Non-pigmented ciliary epithelial cell (primary cell): ENCODE results near the gene PDZRN3.

ENCODE experiments used
- DNase-seq: peaks from one replicate; pipeline ENCODE4 v3.0.0-alpha.2; 2010; ENCODE audit warnings: low read depth

The PDZRN3 gene

DNA sequence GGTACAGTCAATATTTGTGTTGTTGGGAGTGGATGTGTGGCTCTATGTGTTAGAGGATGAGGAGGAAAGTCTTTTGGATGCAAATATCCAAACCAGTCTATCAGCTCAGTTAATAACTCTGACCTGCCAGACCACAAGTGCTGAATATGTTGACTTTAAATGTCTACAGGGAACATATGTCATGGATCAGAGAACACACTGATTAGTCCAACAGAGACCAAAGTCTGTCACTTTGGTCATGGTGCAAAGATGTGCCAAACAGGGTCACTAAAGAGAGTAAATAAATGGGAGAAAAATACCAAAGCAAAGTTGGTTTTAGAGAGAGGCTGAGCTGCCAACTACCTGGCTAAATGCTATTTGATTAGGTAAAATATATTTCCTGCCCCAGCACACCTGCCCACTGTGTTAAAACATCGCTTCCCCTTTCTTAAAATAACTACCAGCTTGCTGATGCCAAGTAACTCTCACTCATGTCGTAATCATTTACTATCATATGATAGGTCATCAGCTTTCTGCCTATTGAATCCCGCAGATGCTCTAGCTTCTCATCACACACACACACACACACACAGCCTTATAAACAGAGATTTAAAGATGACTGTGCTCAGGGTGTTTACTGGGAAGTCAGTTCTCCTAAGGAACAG, 173.3 kb downstream of the PDZRN3 start:
- DNase-seq: no peak

DNA sequence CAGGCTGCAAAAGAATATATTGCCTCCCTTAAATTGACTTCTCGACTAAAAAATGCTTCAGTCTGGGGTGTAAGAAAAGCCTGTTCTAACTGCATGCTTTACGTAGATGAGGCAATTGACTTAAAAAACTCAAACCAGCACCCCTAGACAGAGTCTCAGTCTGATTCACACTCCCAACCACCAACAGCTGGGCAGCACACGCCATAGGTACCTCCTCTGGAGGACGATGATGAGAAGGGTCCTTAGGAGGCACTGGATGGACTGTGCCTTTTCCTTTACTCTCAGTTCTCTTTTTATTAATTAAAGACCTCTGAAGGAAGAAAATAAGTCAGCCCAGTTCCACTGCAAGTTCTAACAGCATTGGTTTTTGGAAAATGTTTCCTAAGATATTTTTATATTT, 175.0 kb downstream of the PDZRN3 start:
- no peak for DNase-seq

DNA sequence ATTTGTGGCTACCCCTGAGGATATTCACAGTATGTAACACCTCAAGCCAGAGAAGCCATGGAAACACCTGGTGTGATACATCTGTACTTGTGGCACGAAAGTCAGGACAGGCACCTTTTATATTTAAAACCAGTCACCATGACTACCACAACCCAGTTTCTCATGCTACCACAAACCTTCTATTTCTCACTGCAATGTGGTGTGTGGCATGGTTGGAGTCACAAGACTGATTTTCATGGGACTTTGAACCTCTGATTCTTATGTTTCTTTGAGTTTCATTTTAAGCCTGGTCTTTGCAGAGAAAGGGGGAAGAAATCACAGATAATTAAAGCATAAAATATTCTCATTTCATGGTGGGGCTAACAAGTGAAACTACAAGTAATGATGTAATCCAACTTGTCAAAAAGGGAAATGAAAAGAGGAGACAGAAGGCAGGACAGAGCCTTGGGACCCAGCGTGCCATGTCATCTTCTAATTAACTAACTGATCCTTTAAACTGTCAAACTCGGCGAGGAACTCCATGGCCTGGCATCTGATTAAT, 175.9 kb downstream of the PDZRN3 start:
- DNase-seq: no peak

DNA sequence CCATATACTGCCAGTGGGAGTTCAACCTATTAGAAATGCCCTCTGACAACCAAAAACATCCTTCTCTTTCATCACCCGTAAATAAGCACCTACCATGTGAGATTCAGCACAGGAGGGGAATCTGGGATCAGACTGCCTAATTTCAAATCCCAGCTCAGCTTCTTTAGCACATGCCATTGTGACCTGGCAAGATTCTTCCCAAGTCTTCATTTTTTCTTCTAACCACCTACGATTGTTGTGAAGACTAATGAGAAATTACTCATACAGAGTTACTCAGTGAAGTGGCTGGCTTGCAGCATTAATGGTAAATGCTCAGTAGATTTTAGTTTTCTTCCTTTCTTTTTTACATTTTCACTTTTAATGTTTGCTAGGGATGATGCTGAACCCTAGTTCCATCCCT, 176.7 kb downstream of the PDZRN3 start:
- no peak for DNase-seq

DNA sequence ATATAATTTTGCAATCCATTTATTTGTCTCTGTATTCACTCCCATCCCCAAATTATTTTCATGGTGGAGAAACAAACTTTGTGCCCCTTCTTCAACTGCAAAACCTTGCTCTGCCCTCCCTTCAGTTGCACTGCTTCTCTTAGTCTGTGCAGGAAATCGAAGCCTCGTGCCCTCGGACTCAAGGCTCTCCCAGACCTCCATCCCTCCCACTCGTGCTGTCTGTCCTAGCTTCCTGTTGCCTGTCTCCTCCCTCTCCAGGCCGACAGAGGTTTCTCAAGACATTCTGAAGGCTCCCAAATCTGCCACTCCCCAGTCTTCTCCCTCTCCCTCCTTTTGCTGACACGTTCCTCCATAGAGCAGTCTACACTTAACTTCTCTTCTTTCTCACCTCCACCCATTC, 177.6 kb downstream of the PDZRN3 start:
- DNase-seq: no peak

DNA sequence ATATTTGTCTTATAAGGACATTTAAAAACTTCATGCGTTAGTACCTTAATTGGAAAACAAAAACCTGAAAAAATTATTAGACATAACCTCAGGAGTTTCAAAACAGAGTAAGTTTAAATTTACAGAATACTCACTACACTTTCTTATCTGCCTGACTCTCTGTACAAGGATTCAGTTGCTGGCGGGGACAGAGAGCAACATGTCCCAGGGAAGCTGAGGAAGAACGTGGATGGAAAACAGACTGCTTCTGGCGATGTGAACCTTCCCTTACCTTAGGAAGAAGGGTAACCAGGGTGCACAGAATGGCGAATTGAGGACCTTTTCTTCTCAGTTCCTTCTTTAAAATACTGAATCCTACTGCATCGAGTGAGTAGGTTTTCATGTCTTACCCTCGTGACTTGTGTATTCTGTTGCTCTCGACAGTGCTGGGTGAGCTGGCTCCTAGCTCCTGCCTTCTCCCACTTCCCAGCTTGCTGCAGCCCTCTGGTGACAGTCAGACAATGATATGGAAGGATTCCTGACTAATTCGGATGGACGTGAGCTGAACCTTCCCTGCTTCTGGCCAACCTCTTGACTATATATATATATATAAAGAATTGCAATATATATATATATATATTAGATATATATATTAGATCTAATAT, 178.2 kb downstream of the PDZRN3 start:
- DNase-seq: no peak

DNA sequence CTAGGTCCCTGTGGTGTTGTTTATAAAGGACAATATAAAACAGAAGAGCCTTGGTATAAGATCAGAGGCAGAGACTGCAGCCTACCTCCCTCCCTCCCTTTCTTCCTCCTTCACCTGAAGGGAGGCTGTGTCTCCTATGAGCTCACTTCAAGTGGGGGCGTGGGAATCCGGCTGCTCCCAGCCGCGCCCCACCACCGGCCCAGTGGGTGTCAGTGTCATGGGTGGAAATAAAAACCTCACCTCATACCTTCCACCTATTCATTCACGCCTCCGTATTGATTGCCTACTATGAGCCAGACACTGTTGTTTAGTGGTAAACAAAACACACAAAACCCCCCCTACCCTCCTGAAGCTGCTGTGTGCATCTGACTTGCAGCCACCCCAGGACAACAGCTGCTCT, 181.9 kb downstream of the PDZRN3 start:
- DNase-seq: no peak

DNA sequence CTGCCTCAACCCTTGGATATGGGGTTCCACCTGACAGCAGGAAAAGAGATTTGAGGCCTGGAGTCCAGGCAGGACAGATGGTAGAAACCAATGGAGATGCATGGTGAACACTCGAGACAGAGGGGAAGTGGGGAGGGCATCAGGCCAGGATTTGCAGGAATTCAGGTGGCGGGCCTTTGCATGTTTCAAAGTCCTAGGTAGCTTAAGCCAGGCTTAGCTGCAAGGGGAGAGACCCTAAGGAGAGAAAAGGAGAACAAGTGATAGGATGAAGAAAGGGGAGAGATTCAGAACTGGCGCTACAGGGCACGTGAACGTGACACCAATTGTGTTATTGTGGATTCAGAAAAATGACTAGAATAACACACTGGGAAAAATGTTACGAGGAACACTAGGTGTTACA, 182.6 kb downstream of the PDZRN3 start:
- DNase-seq: no peak

DNA sequence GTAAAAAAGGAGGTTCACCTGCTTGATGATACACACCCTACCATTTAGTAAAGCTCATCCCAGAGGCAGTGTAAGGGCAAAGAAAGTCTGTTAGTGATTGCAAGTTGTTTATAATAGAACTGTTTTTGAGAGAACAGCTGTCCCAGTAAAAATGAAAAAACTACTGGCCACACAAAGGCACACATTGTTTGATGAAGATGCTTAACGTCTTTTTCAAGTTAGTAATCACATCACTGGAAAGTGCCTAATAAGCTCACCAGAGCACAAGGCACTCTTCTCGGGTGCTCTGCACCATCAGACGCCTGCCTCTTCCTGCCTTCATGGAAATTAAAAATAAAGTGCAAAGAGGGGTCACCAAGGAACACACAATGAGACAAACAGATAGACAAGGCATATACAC, 186.9 kb downstream of the PDZRN3 start:
- no peak for DNase-seq

DNA sequence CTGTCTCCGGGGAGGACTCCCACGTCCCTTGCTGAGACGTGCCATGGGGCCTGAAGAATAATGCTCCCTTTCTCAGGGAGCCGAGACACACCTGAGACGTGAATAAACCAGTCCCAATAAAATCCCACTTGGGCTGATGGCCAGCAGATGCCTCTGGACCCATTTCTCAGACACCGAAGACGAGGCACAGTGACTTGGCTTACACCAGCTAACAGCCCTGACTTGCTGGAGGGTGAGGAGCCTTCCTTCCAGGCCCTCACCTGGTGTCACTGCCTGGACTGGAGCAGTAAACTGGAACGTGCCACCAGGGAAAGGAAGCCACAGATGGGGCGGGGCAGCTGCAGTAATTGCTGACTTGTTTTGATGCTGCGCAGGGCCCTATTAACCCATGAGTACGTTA, 189.7 kb downstream of the PDZRN3 start:
- no peak for DNase-seq

DNA sequence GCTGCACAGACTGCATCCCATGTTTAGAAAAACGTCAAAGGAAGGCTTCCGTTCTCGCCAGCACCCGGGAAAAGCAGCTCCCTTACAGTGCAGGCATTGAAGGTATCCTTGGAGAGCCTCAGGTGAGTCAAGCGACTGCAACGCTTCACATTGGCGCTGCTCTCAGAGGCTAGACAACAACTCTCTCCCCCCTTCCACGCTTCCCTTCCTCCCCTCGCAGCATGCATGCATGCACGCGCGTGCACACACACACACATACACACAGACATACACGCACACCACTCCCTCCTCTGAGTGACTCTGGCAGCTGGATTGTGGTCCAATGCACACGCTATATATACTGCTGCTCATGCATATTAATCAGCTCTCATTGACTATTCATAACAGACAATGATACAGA, 191.1 kb downstream of the PDZRN3 start:
- no peak for DNase-seq

DNA sequence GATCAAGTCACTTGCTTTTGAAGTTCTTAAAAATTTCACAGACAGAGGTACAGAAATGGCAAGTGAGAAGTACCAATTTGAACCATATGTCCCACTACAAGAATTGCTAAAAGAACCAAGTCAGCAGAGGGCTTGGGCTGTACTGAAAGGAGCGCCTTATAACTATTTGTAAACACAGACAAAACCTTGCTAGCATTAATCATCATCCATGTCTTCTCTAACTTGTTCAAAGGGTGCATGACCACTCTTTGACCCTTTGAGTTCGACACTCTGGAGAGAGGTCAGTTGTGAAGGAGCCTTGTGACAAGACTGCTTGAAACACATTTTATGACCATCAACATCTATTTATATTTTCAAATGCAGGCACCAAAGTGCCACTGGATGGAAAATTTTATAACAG, 191.7 kb downstream of the PDZRN3 start:
- no peak for DNase-seq

DNA sequence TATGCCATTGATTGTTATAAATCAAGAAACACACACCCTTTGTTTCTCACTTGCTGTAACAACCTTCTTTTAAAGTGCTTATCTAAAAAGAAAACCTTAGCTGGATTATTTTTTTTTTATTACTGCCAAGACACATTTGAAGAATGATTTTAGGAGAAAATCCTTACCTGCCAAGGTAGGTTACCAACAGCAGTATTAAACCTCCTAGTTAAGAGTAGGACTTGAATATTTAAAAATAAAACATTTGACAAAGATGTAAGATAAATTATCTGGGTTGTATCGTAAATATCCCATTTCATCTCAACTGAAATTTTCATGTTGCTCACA, 192.1 kb downstream of the PDZRN3 start:
- no peak for DNase-seq

DNA sequence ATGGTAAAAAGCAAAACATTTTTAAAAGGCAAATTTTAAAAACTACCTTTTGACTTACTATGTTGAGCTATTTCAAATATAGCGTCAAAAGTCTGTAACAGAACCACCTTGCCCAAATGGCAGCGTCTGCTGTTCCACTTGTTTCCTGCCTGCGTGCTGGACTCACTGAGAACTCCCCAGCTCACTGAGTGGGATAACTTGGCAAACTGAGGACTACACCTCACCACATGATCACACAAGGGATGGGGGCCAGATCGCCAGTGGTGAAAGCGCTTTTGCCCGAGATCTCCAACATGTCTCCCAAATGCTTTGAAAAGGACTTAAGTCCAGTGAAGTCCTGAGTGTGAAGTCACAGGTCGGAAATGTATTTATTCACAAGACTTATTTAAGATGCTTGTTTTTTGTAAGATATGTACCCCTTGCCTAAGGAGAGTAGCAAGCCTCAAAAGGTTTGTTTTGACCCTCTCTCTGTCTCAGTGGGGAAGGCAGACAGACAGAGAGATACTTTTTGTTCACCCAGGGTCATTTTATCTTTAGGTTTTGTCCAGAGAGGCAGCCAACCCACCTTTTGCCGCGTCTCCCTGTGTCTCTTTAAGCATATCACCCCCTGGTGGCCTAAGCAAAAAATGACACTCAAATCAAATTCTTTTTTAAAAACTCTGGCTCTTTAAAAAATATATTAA, 192.6 kb downstream of the PDZRN3 start:
- peak; percentile 19 for DNase-seq

DNA sequence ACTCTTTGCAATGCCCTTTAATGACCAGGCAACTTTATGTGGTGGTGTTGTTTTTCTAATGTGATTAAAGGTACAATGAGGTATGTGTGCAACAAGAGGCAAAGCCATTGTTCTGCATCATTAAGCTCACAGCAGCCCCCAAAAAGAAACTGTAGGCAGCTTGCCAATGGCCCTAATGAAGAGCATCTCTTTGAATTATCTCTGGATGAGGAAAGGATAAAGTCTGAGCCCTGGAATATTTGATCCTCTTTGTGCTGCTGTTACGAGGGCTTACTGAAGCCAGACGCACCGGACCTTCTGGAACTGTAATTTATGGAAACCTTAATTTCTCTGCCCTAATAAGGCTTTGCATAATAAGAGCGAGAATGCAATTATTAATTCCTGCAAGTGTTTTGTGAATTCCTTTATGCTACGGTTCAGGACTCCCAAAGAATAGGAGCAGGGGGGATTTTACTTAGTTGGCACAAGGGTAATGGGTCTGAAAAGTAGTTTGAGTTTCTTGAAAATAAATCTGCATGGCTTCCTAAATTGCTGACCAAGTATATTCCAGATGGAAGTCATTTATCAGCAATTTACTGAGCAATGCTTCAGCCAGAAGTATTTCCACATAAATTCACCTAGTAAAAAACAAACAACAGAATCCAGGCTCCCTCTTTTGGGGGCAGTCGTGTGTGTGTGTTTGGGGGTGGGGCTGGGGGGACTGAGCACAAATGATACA, 193.4 kb downstream of the PDZRN3 start:
- no peak for DNase-seq

DNA sequence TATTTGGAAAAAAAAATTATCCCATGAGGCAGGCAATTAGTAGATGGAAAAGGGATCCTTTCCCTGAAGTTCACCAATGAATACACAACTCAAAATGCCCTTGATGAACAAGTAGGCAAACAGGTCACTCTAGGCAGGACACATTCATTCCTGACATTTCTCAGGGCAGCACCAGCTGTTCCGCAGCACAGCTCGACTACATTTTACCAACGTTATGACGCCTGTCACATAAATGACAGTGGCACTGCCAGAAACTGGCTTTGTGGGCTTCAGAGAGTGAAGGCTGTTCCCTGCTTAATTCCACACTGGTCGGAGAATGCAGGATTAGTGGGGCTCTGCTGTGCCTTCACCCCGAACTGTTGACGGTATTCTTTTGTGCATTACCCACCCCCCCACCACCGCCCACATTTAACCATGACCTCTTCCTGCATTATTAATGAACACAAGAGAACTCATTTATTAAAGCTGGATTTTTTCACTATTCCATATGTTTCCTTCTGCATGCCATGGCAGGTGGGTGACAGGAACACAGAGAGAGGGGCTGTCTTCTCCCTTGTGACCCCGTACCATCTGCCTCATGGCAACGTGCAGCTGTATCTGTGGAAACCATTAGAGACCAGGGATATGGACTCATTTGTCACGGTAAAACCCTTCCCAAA, 197.6 kb downstream of the PDZRN3 start:
- DNase-seq: no peak

DNA sequence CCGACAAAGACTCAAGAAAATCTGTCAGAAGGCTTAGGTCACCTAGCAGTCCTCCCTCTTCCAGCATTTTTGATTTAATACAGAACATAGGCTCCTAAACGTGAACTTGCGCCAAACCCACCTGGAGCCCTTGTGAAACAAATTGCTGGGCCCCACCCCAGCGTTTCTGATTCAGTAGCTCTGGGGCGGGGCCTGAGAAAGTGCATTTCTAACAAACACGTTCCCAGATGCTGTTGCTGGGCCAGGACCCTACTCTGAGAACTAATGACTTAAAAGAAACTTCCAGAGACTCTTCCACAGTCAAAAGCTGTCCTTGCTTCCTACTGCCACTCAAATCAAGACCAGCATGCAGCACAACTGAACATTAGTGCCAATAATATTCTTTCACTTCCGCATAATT, 198.1 kb downstream of the PDZRN3 start:
- no peak for DNase-seq

DNA sequence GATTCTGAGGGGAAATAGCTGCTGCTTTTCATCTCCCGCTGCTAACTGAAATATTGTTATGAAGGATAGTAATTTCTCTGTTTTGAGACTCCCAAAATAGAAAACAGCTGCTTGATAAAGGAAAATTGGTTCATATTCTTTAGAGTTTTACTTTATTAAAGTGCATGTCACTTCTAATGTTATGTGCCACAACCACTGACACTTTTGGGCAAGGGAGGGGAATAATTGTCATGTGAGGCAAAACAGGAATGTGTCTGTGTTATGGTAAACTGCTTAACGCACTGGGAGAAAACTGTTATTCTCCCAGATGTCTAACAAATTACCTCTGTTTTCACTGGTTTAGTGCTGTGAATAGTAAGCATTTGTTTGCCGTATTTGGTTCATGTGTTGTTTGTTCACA, 201.6 kb downstream of the PDZRN3 start:
- DNase-seq: no peak

DNA sequence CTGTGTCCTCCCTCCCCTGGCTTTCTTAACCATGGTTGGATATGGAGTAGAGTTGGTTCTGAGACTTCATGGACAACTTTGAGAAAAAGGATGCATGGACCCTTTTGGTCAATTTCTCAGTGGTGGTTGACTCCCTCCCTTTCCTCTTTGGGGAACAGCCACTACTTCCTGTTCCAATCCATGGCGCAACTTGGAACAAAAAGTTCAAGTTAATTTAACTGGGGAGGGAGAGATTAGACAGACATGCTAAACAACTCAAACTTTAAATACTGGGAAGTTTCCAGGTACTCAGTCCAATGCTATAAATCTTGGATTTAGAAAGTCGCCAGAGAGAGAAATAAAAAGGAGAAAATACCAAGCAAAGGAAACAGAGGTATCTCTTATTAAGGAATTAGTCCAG, 202.2 kb downstream of the PDZRN3 start:
- DNase-seq: no peak

DNA sequence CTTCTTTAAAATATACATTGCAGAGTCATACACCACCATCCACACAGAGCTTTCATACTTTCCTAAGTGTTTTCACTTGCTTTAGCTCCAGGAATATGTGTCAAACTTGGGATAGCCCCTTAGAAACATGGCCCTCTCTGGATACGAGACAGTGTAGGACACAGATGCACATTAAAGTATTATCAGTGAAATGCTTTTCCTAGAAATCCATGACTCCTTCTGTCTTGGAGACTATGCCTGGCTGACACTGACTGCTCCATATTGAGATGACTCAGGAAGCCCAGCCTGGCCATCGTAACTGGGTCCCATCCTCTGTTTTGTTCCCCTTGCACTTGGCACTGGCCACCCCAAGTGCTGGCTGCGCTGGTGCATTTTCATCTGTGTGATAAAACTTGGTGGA, 204.8 kb downstream of the PDZRN3 start:
- DNase-seq: no peak

DNA sequence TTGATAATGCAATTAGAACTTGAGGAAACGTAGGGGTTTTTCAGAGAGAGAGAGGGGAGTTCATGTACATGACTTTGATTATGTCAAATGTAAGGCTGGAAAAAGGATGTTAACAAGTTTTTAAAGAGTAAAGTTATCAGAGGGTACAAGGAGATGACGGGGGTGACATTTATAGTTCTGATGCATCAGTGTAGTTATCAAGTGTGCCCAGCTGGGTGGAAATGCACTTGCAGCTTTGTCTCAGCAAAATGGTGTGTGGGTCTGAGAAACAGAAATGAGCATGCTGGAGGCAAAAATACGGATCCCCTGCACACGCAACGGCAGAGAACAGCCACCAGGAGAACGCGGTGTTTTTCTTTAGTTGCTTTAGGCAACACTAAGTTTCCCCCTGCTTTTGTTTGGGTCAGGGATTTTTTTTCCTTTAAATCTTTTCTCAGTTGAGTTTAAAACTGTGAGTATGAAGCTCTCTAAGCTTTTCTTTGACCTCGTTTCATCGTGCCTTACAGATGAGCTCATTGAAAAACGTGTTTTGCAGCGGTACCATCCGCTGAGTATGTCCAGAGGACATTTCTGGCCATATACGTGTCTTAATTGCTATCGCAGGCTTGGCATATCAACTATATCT, 205.4 kb downstream of the PDZRN3 start:
- no peak for DNase-seq

DNA sequence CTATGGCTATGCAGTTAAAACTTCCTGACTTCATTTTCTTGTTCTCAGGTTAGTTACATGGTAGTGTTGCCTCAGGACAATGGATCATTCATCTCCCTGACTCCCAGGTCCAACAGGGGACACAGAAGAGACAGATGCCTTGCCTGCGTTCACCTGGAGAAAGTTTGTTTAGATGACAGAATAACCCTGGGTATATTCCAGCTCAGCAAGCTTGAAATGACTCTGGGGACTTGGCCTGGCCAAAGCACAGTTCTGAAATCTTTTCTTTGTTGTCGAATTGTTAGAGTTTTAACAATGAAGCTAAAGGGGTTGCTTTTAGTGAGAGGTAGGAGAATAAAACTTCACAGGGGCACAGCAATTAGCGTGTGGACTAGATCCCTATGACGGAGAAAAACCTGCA, 206.1 kb downstream of the PDZRN3 start:
- DNase-seq: no peak
